Activated T-helper 1 cell treated with anti-CD3 and anti-CD28 coated beads, Interleukin-12 subunit alpha, Interleukin-12 subunit beta, Interleukin-2, Interleukin-4 antibody, amounts not matched to agents 30 ng/mL and 10 ng/mL and 1 ng/mL, durations not matched to agents 14 hours and 24 hours and 36 hours (primary cell): Measurements from ENCODE around the gene ABCC11. TPM values are rescaled to one million over a fixed set of nuclear protein-coding genes. Genes with fewer than 3 reads are reported as not detected.

Experiments
- DNase-seq: peaks from one replicate; pipeline ENCODE4 v3.0.0; 2021; ENCODE audit warnings: low spot score
- H3K27ac Mint-ChIP-seq: one replicate; pipeline ENCODE4 v1.8.0; 2021; ENCODE audit warnings: mild to moderate bottlenecking, mixed read lengths
- H3K27me3 Mint-ChIP-seq: one replicate; pipeline ENCODE4 v1.8.0; 2022; ENCODE audit warnings: mild to moderate bottlenecking, moderate library complexity, mixed read lengths; ENCODE audit not compliant: insufficient read depth
- H3K36me3 Mint-ChIP-seq: one replicate; pipeline ENCODE4 v1.8.0; 2021; ENCODE audit warnings: low read depth, mixed read lengths
- H3K4me1 Mint-ChIP-seq: one replicate; pipeline ENCODE4 v1.8.0; 2021; ENCODE audit warnings: low read depth, mixed read lengths
- H3K4me3 Mint-ChIP-seq: one replicate; pipeline ENCODE4 v1.8.0; 2021; ENCODE audit warnings: mild to moderate bottlenecking, moderate library complexity, mixed read lengths
- H3K9me3 Mint-ChIP-seq: one replicate; pipeline ENCODE4 v1.8.0; 2021; ENCODE audit warnings: mixed read lengths
- intact Hi-C: fragments of 100-400 bp; cut with micrococcal nuclease; formaldehyde crosslinking; loops from one replicate; pipeline ENCODE4 v1.15.1; 2024
- total RNA-seq: library from RNA; stranded (reverse); gene quantifications from 2 replicates; pipeline ENCODE4 v1.2.3, GENCODE V29; 2022

ABCC11 gene
- total RNA-seq, 1 donor from 2014 or later: not detected

DNA sequence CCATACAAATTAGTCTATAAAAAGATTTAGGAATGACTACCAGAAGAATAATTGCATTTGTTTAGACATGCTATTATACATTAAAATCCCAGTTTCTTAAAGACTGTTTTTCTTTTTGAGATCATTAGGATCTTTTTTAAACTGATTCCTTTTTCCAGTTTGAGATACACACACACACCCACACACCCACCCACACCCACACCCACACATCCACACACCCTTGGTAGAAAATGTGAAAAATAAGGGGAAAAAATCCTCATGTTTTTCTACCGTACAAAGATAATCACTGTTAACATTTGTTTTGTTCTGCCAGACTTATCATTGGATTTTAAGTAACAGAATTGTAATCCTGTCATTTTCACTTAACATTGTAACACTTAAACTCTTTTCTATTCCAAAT, 27.1 kb upstream of the ABCC11 start:
- Mint-ChIP-seq H3K27me3 (no peaks in the 10 kb centered on the region), H3K4me3 (no peak overlapping the region), H3K27ac (no peak overlapping the region), H3K36me3 (peaks cover 16% of the 10 kb centered on the region), H3K4me1 (no peaks in the 10 kb centered on the region), H3K9me3 (no peaks in the 10 kb centered on the region)
- DNase-seq: no peak
- intact Hi-C loops: no loop called here

DNA sequence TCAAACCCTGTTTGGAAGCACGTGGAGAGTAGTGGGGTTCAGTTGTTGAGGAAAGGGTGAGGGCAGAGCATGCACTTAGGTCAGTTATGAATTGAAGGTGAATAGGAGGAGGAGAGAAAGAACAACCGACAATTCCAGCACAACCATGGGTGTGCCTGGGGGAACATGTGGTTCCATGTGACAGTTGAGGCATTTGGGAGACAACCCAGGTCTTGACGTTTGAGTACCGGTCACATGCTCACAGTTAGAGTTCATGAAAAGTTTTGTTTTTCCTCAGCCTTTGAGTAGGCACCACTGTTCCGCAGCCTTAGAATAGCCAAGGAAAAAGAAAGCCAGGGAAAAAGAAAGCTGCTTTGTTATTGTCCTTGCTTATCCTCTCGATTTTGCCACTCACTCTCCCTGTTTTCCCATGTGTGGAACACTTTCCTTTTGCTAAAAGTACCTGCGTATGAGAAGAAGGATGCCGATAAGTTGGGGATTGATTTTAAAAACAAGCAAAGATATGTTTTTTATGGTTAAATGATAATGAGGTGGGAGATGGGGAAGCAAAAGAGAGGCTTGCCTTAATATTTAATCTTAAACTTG, 25.6 kb upstream of the ABCC11 start:
- intact Hi-C loops: no loop called here
- Mint-ChIP-seq H3K27me3 (no peaks in the 10 kb centered on the region), H3K4me1 (no peaks in the 10 kb centered on the region), H3K4me3 (no peak overlapping the region), H3K9me3 (no peaks in the 10 kb centered on the region), H3K36me3 (peaks cover 9% of the 10 kb centered on the region), H3K27ac (no peak overlapping the region)
- no peak for DNase-seq

DNA sequence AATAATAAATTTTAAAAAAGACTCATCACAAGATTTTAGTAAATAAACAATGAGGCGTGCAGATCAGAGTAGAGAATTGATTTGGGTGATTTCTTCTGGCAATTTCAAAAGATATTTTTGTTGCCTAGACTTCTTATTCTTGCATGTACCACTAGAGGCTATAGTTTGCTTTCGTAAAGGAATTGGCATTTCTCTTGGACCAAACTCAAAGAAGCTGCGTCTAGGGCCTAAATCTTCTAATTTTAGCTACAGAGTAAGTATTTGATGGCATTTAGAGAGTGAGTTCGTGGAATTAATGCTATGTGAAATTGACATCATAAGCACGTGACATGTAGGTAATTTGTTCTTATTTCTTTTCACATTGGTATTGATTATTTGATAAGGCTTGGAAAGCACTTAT, 24.4 kb upstream of the ABCC11 start:
- Mint-ChIP-seq H3K27ac (no peak overlapping the region), H3K4me3 (no peak overlapping the region), H3K36me3 (peaks cover 5% of the 10 kb centered on the region), H3K9me3 (no peaks in the 10 kb centered on the region), H3K27me3 (no peaks in the 10 kb centered on the region), H3K4me1 (no peaks in the 10 kb centered on the region)
- DNase-seq: no peak
- intact Hi-C loops: no loop called here

DNA sequence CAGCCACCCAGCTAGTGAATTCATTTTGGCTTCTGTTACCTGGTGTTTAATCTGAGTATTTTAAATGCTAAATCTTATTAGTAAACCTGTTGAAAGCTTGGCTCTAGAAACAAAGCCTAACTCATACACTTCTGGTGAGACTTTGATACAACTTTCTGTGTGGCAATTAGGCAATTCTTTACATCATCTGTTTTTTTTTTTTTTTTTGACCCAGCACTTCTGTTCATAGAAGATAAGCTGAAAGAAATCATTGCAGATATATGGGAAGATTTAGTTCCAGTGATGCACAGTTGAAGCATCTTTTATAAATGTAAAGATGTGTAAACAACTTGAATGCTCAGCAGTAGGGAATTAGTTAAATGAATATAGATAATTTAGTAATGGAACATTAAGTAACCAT, 21.7 kb upstream of the ABCC11 start:
- Mint-ChIP-seq H3K4me3 (no peak overlapping the region), H3K27ac (no peak overlapping the region), H3K9me3 (no peaks in the 10 kb centered on the region), H3K27me3 (no peaks in the 10 kb centered on the region), H3K4me1 (no peaks in the 10 kb centered on the region), H3K36me3 (peaks cover 19% of the 10 kb centered on the region)
- intact Hi-C loops: no loop called here
- no peak for DNase-seq

DNA sequence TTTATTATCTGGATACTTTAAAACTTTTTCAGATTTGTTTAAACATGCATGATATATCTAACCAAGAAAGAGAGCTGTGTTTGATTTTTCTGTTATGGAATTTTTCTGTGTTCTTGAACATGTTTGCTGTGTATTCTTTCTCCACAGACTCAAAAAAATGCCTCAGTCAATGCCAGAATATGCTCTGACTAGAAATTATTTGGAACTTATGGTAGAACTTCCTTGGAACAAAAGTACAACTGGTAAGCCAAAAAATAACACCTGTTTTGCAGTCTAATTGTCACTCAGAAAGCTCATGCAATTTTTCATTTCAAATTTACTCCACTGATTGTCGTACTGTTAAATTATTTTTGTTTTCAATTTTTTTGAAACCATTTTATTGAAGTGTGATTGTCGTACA, 15.3 kb upstream of the ABCC11 start:
- H3K27me3 Mint-ChIP-seq: no peaks in the 10 kb centered on the region
- no peak overlapping the region for H3K27ac Mint-ChIP-seq
- H3K9me3 Mint-ChIP-seq: no peaks in the 10 kb centered on the region
- DNase-seq: no peak
- H3K36me3 Mint-ChIP-seq: peaks cover 50% of the 10 kb centered on the region
- no peak overlapping the region for H3K4me3 Mint-ChIP-seq
- H3K4me1 Mint-ChIP-seq: no peaks in the 10 kb centered on the region
- intact Hi-C loops: no loop called here

DNA sequence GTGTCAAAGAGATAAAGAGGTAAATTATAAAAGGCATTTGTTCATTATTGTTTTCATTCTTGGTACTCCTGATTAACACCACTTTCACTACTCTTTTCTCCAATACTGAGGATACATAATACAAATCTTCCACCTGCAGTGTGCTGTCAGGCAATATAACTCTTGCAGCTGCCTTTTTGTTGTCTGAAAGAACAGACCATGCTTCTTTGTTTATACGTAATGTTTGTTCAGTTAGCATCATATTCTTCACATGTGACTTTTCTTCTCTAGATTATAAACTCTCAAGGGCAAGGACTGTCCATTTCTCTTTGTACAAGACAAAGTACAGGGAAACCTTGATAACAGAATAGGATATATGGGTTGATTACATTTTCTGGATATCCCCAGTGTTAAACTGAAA, 14.2 kb upstream of the ABCC11 start:
- H3K27ac Mint-ChIP-seq: no peak overlapping the region
- H3K4me1 Mint-ChIP-seq: no peaks in the 10 kb centered on the region
- no peak overlapping the region for H3K4me3 Mint-ChIP-seq
- peaks cover 50% of the 10 kb centered on the region for H3K36me3 Mint-ChIP-seq
- DNase-seq: no peak
- no peaks in the 10 kb centered on the region for H3K9me3 Mint-ChIP-seq
- no peaks in the 10 kb centered on the region for H3K27me3 Mint-ChIP-seq
- intact Hi-C loops: no loop called here

DNA sequence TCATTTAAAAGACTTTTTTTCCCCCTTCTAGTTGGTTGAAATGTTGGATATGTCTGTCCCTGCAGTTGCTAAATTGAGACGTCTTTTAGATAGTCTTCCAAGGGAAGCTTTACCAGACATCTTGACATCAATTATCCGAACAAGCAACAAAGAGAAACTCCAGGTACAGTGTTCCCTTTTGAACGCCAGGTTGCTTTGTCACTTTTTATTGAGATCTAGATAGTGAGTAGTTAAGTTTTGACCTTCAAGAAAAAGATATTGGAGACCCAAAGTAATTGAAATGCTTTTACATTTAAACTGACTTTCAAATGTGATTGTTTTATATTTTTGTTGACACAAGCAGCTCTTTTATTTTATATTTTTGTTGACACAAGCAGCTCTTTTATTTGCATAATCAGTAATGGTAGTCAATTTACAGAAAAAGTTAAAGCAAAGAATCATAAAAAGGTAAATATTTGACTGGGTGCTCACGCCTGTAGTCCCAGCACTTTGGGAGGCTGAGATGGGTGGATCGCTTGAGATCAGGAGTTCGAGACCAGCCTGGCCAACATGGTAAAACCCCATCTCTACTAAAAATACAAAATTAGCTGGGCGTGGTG, 9.3 kb upstream of the ABCC11 start:
- H3K9me3 Mint-ChIP-seq: no peaks in the 10 kb centered on the region
- no peaks in the 10 kb centered on the region for H3K4me1 Mint-ChIP-seq
- no peaks in the 10 kb centered on the region for H3K27me3 Mint-ChIP-seq
- H3K4me3 Mint-ChIP-seq: no peak overlapping the region
- intact Hi-C loops: no loop called here
- DNase-seq: no peak
- peaks cover 40% of the 10 kb centered on the region for H3K36me3 Mint-ChIP-seq
- no peak overlapping the region for H3K27ac Mint-ChIP-seq

DNA sequence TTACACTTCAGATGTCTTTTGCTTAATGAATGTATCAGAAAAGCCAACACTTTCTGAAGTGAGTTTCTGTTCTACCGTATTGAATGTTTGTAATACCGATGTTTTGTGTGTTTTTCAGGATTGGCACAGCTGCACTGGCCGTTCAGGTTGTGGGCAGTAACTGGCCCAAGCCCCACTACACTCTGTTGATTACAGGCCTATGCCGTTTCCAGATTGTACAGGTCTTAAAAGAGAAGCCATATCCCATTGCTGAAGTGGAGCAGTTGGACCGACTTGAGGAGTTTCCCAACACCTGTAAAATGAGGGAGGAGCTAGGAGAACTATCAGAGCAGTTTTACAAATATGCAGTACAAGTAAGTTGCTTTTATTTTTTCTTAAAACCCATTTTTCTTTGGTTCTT, 4.7 kb upstream of the ABCC11 start:
- H3K36me3 Mint-ChIP-seq: peaks cover 21% of the 10 kb centered on the region

DNA sequence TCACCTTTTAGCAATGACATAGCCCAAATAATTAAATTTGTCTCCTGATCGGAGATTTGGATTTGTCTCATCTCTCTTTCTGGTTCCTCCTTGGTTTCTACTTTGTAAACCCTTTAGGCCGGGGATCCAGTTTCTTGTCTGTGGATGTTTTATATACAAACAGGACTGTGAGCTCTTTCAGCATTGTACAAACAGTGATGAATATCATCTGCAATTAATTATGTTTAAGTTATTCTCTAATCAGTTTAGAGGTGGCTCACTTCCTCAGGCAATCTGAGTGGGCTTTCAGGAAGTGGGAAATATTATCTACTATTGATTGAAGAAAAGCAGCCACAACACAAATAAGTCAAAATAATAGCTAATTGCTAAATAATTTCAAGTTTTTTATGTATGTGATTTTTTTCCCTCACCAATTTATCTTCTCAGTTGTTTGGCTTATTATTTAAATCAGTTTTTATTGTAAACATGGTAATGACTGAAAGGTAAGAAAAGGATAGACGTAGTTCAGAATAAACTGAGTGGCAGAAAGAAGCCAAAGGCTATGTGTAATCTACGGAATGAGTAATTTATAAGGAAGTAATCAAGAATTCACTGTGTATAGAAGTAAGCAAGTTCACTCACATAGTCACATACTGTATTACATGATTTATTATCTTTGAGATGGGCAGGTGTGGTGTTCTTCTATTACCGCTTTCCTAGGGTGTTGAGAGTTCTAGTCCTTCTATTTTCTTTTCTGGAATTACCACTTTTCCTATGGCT, 3.4 kb upstream of the ABCC11 start:
- Mint-ChIP-seq H3K27me3 (no peaks in the 10 kb centered on the region), H3K27ac (no peak overlapping the region), H3K9me3 (no peaks in the 10 kb centered on the region), H3K36me3 (peaks cover 15% of the 10 kb centered on the region), H3K4me3 (no peak overlapping the region), H3K4me1 (peaks cover 27% of the 10 kb centered on the region)
- no peak for DNase-seq
- intact Hi-C loops: no loop called here

More for the DNA sequence above, 4.7 kb upstream of the ABCC11 start:
- intact Hi-C loops: no loop called here
- no peak overlapping the region for H3K4me3 Mint-ChIP-seq
- no peaks in the 10 kb centered on the region for H3K9me3 Mint-ChIP-seq
- no peaks in the 10 kb centered on the region for H3K27me3 Mint-ChIP-seq
- H3K4me1 Mint-ChIP-seq: peaks cover 18% of the 10 kb centered on the region
- DNase-seq: no peak
- H3K27ac Mint-ChIP-seq: no peak overlapping the region

DNA sequence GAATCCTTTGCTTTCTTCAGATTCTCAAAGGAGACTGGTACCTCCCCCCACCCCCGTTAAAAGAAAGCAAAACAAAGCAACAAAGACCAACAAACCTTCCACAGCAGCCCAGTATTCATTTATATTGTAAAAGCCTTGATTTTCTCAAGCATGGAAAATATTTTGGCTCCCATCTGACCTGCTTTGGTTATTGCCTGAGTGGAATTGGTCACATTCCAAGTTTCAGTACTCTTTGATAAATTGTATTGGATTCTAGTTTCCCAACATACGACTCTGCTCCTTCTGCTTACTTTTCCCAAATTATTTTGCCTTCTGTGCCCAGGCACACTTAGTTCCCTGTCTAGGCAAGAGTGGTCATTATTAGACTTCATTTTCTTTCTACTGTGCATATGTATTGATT, 1.3 kb downstream of the ABCC11 start:
- intact Hi-C loops: loop anchor here (5.0 kb wide), 1 partner anchor 121 kb away; no protein-coding TSS in a partner anchor
- DNase-seq: no peak
- peaks cover 32% of the 10 kb centered on the region for H3K4me1 Mint-ChIP-seq
- H3K36me3 Mint-ChIP-seq: peaks cover 8% of the 10 kb centered on the region
- H3K27me3 Mint-ChIP-seq: peaks cover 2% of the 10 kb centered on the region
- peak overlapping the region; percentile 92 for H3K4me3 Mint-ChIP-seq
- H3K27ac Mint-ChIP-seq: no peak overlapping the region
- H3K9me3 Mint-ChIP-seq: peaks cover 3% of the 10 kb centered on the region

DNA sequence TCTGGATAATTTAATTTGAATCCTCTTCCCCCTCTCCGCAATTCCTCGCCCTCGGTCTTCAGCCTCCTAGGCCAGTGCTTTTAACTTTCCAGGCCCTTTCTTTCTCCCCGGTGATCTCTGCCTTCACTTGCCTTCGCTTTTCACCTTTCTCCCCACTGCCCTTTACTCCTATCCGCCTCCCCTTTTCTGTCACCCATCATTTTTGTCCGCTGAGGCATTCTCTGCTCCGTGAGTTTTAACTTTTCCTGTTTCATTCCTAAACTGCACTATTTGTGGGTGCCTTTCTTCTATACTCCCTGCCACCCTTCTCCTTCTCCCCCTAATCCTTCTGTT, 2.5 kb downstream of the ABCC11 start:
- intact Hi-C loops: loop anchor here (1.0 to 5.0 kb wide), 8 partner anchors 13 to 1273 kb away; partner anchors contain the start of genes DNAJA2, ITFG1, N4BP1 and PHKB
- Mint-ChIP-seq H3K9me3 (peaks cover 9% of the 10 kb centered on the region), H3K36me3 (peaks cover 8% of the 10 kb centered on the region), H3K4me1 (peaks cover 29% of the 10 kb centered on the region), H3K27me3 (peaks cover 2% of the 10 kb centered on the region), H3K27ac (peak overlapping the region; percentile 93), H3K4me3 (peak overlapping the region; percentile 92)
- no peak for DNase-seq

DNA sequence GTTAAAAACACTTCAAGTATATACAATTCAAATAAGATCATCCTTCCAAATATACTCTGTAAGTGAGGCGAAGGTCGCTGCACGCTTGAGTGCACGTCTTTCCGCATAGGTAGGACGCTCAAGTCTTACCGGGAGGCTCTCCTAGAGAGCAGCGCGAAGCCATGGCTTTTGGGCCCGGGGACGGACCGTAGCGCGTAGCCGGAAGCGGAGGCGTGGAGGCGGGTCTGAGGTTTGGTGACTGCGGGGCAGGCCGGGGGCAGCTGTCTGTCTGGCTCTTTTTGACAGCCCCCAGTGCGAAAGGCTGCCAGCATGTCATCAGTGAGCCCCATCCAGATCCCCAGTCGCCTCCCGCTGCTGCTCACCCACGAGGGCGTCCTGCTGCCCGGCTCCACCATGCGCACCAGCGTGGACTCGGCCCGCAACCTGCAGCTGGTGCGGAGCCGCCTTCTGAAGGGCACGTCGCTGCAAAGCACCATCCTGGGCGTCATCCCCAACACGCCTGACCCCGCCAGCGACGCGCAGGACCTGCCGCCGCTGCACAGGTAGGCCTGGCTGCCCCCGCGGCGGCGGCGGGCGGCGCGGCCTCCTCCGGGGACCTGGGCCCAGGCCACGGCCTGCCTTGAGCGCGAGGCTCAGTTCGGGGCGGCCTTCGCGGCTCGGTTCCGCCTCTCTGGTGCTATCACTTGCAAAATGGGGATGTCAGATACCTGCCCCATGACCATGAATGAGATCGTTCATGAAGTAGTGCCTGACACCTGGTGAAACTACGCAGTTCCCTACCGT, 3.1 kb downstream of the ABCC11 start, which contains the start of gene LONP2:
Gene LONP2 (plus strand): TSS at position 221 of the 783 bp plus-strand sequence. CDS start 89 bp downstream, at position 310.
- intact Hi-C loops: loop anchor here (1.0 to 5.0 kb wide), 7 partner anchors 12 to 1272 kb away; partner anchors contain the start of genes DNAJA2, ITFG1, N4BP1 and PHKB
- H3K27me3 Mint-ChIP-seq: peaks cover 2% of the 10 kb centered on the region

More for the DNA sequence above, 3.1 kb downstream of the ABCC11 start, which contains the start of gene LONP2:
- Mint-ChIP-seq H3K9me3 (peaks cover 14% of the 10 kb centered on the region), H3K27ac (peak within 1 kb of the TSS; percentile 93), H3K36me3 (peaks cover 8% of the 10 kb centered on the region), H3K4me1 (peaks cover 27% of the 10 kb centered on the region), H3K4me3 (peak within 1 kb of the TSS; percentile 92)
- peak; percentile 90 for DNase-seq
